Spleen (tissue), 11 donors: ENCODE data around the gene RBM4. TPM values are rescaled to one million over a fixed set of nuclear protein-coding genes. Genes with fewer than 3 reads are reported as not detected.

Source experiments
- DNase-seq: peaks from one replicate; pipeline ENCODE4 v3.0.0-alpha.2; 2020
- H3K27ac ChIP-seq, 8 donors: fragments of 200-600 bp; sonication (generic) in 7 of 8; 1 replicate in 4 of 8; 2 replicates in 4 of 8; pipeline versions ENCODE4 v1.5.0 to v1.8.0; 2016 to 2021; ENCODE audit warnings: inconsistent platforms in 4 of 8, mild to moderate bottlenecking in 4 of 8, moderate library complexity in 1 of 8
- H3K27me3 ChIP-seq, 7 donors: fragments of 200-600 bp; sonication (generic) in 6 of 7; replicated peaks in 1 of 7; 1 replicate in 4 of 7; 2 replicates in 3 of 7; pipeline versions ENCODE4 v1.5.0 to v1.8.0; 2016 to 2021; ENCODE audit warnings: inconsistent platforms in 3 of 7, mild to moderate bottlenecking in 1 of 7
- H3K36me3 ChIP-seq, 6 donors: fragments of 200-600 bp; sonication (generic) in 5 of 6; 1 replicate in 4 of 6; 2 replicates in 2 of 6; pipeline versions ENCODE4 v1.5.0 to v1.8.0; 2016 to 2021; ENCODE audit warnings: inconsistent platforms in 2 of 6
- H3K4me1 ChIP-seq, 6 donors: fragments of 200-600 bp; sonication (generic) in 5 of 6; 1 replicate in 3 of 6; 2 replicates in 3 of 6; pipeline versions ENCODE4 v1.5.0 to v1.8.0; 2016 to 2021; ENCODE audit warnings: inconsistent platforms in 3 of 6
- H3K4me3 ChIP-seq, 8 donors: fragments of 200-600 bp; sonication (generic) in 7 of 8; 1 replicate in 4 of 8; 2 replicates in 4 of 8; pipeline versions ENCODE4 v1.5.0 to v1.8.0; 2016 to 2021; ENCODE audit warnings: inconsistent platforms in 4 of 8, mild to moderate bottlenecking in 4 of 8, moderate library complexity in 2 of 8
- H3K9me3 ChIP-seq, 8 donors: fragments of 200-600 bp; sonication (generic) in 7 of 8; 1 replicate in 4 of 8; 2 replicates in 4 of 8; pipeline versions ENCODE4 v1.5.0 to v1.8.0; 2016 to 2021; ENCODE audit warnings: inconsistent platforms in 4 of 8
- POLR2A ChIP-seq, 3 donors: fragments of 450-650 bp; IDR thresholded peaks; one replicate each; pipeline ENCODE4 v1.5.1; 2017; ENCODE audit warnings: antibody characterized with exemption in 3 of 3, mild to moderate bottlenecking in 1 of 3
- POLR2AphosphoS5 ChIP-seq, 3 donors: sonication (generic); formaldehyde crosslinking; IDR thresholded peaks; one replicate each; pipeline ENCODE4 v1.5.1; 2017; ENCODE audit warnings: antibody characterized with exemption in 3 of 3
- WGBS, 5 donors: extraction: QIAGEN DNeasy Blood & Tissue Kit in 3 of 5; methylation state at CpG; one replicate each; pipeline versions ENCODE4 v1.1.5 to v1.1.7; 2013 to 2018; 5-methylcytosine and 5-hydroxymethylcytosine counted together
- intact Hi-C: fragments of 100-400 bp; cut with DNase I; formaldehyde crosslinking; loops from one replicate; pipeline ENCODE4 v1.15.0; 2023; ENCODE audit warnings: low total_unique reads
- polyA plus RNA-seq, 3 donors: library from polyadenylated mRNA; stranded (reverse); fragments of 200-250 nt; gene quantifications; one replicate each; pipeline ENCODE4 v1.2.1, GENCODE V29; 2013
- total RNA-seq, 7 donors: library from RNA; depleted of rRNA in 3 of 7; stranded (reverse); fragments of >200 nt in 3 of 7; fragmentation: NEBNext Ultra II Directional in 4 of 7; extraction: Animal tissue kit (Norgen Biotek cat#: 25700) in 4 of 7; gene quantifications; one replicate each; pipeline versions ENCODE4 v1.1.0 to v1.2.1, GENCODE V29; 2016 to 2021
- TF ChIP-seq, protein P1 (sequence below), 11 experiments: fragments of 200-600 bp in 7 of 11; fragments of 450-650 bp in 4 of 11; sonication (generic) in 4 of 11; IDR thresholded peaks in 8 of 11; conservative IDR thresholded peaks in 3 of 11; 1 replicate in 7 of 11; 2 replicates in 4 of 11; pipeline versions ENCODE4 v1.4.0 to v1.8.0; 2016 to 2021; ENCODE audit warnings: antibody characterized with exemption in 11 of 11, inconsistent platforms in 4 of 11, mild to moderate bottlenecking in 1 of 11
- donor health status: healthy with polysubstance abuse.
- donor health status: DM: no; HTN: no; CAD: no; lungs with moderate emphysema.
- donor health status: DM: no; HTN: no; CAD: no.
- donor health status: Bipolar disorder and iron deficiency.
- donor health status: healthy.
- donor health status: DM: no; HTN: no; CAD: no.
- donor health status: DM: yes; HTN: yes; CAD: no.

RBM4 gene
- total and polyA plus RNA-seq, 10 donors = 70.1 to 139 (median 126) TPM

DNA sequence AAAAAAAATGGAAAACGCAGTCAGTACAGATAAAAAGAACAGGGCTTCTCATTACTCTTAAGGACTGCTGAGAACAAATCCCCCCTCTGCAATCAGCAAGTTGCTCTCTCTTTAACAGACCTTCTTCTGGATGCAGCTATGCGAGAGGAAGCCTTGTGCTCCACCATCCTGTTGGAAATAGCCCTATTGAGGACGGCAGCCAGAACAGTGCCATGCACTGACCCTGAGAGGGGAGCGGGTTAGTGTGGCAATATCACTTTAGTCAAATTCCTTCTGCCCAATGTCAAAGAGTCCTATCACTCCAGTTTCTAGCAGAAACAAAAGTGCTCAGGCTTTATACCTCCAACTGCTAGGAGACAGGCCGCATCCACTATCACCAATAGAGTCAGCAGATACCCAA, 32.3 kb downstream of the RBM4 start:
- DNase-seq = no peak
- TF ChIP-seq, protein P1, sequence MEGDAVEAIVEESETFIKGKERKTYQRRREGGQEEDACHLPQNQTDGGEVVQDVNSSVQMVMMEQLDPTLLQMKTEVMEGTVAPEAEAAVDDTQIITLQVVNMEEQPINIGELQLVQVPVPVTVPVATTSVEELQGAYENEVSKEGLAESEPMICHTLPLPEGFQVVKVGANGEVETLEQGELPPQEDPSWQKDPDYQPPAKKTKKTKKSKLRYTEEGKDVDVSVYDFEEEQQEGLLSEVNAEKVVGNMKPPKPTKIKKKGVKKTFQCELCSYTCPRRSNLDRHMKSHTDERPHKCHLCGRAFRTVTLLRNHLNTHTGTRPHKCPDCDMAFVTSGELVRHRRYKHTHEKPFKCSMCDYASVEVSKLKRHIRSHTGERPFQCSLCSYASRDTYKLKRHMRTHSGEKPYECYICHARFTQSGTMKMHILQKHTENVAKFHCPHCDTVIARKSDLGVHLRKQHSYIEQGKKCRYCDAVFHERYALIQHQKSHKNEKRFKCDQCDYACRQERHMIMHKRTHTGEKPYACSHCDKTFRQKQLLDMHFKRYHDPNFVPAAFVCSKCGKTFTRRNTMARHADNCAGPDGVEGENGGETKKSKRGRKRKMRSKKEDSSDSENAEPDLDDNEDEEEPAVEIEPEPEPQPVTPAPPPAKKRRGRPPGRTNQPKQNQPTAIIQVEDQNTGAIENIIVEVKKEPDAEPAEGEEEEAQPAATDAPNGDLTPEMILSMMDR (IDR thresholded peaks at IDR 0.05 in 8 of 11, conservative IDR thresholded peaks at IDR 0.05 in 3 of 11) = no peak
- peak in 1 of 3 donors; percentile 12 for TF ChIP-seq POLR2AphosphoS5 (IDR thresholded peaks at IDR 0.05)
- TF ChIP-seq POLR2A (IDR thresholded peaks at IDR 0.05) = no peak
- intact Hi-C loops = no loop called here
- 78 to 86% (median 84%) methylated on average over 5 of the region's 5 CpGs for WGBS, 5 donors
- Histone ChIP-seq H3K9me3 (no peaks in the 10 kb centered on the region), H3K27me3 (no peaks in the 10 kb centered on the region), H3K4me3 (no peak overlapping the region), H3K36me3 (peaks cover 0 to 57% (median 27%) of the 10 kb centered on the region in 6 donors), H3K4me1 (peaks cover 19 to 86% (median 33%) of the 10 kb centered on the region in 6 donors), H3K27ac (no peak overlapping the region)

DNA sequence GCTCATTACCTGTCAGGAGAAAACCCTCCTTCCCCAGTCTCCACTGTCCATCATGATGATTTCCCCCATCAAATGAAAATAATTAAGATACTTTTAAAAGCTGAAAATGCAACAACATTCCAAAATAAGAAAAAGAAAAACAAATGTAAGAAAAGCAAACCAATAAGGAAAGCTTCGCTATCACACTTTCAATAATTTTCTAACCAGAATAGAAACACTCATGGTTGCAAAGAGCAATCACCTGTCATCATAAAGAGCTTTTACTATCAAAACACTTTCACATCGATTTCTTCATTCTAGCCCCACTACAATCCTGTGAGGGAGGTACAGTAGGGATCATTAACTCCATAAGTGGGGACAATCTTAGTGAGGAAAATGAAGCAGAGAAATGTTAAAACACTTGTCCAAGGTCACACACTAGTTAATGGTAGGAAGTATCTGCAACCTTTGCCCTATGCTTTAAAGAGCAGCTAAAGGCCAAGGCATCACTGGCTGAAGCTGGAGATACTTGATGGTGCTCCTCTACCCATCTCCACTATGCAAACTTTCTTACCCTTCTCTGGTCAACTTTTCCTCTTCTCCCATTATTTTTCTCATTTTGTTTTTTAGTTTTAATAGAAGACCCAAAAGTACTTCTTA, 36.6 kb downstream of the RBM4 start:
- peak overlapping the region in 1 of 8 donors; percentile 81 for H3K4me3 ChIP-seq
- DNase-seq = no peak
- intact Hi-C loops = loop anchor here (5.0 kb wide), 1 partner anchor 268 kb away; no protein-coding TSS in a partner anchor
- H3K27ac ChIP-seq = no peak overlapping the region
- 80 to 89% (median 84%) methylated on average over 2 of the region's 2 CpGs for WGBS, 5 donors
- H3K27me3 ChIP-seq = no peaks in the 10 kb centered on the region
- H3K4me1 ChIP-seq = peaks cover 35 to 83% (median 50%) of the 10 kb centered on the region in 6 donors
- H3K36me3 ChIP-seq = peaks cover 0 to 14% (median 0%) of the 10 kb centered on the region in 6 donors
- no peaks in the 10 kb centered on the region for H3K9me3 ChIP-seq
- TF ChIP-seq, protein P1 (IDR thresholded peaks at IDR 0.05 in 8 of 11, conservative IDR thresholded peaks at IDR 0.05 in 3 of 11) = no peak
- no peak for TF ChIP-seq POLR2A (IDR thresholded peaks at IDR 0.05)
- TF ChIP-seq POLR2AphosphoS5 (IDR thresholded peaks at IDR 0.05) = no peak

DNA sequence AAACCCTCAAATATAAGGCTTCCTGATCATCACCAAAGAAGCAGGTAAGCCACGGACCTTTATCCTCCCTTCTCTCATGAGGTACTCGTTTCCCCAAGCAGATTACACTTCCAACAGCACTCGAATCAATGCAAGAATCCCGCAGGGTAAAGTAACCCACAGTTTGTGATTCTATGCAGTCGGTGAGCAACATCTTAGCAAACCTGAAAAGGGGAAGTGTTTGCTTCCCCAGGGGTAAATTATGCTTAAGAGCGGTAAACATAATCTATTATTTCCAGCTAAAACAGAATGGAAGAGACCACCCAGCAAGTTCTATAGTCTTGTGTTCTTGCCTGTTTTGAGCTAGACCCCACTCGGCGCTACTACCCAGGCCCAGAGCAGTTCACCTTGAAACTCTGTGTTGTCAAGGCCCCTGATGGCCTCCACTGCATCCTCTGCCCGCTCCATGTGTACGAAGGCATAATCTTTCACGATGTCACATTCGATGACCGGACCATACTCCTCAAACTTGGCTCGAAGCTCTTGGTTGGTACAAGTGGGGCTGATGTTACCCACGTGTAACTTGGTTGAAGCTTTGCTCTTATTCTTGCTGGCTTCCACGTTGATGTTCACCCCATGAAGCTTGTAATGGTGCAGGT, 37.9 kb downstream of the RBM4 start:
- whole genome bisulfite sequencing, 5 donors = 58 to 66% (median 61%) methylated on average over 16 of the region's 16 CpGs
- no peaks in the 10 kb centered on the region for H3K27me3 ChIP-seq
- H3K4me1 ChIP-seq = peaks cover 35 to 71% (median 48%) of the 10 kb centered on the region in 6 donors
- intact Hi-C loops = loop anchor here (5.0 kb wide), 1 partner anchor 269 kb away; no protein-coding TSS in a partner anchor
- no peaks in the 10 kb centered on the region for H3K9me3 ChIP-seq
- H3K4me3 ChIP-seq = peak overlapping the region in 6 of 8 donors; percentile 58 to 81 (median 71)
- peaks cover 0 to 4% (median 0%) of the 10 kb centered on the region in 6 donors for H3K36me3 ChIP-seq
- DNase-seq = peak; percentile 50
- H3K27ac ChIP-seq = peak overlapping the region in 3 of 8 donors; percentile 29 to 97 (median 29)
- TF ChIP-seq, protein P1 (IDR thresholded peaks at IDR 0.05 in 8 of 11, conservative IDR thresholded peaks at IDR 0.05 in 3 of 11) = no peak
- TF ChIP-seq POLR2A (IDR thresholded peaks at IDR 0.05) (no peak), POLR2AphosphoS5 (IDR thresholded peaks at IDR 0.05) (no peak)
